Brain microvascular endothelial cell (primary cell): Measurements from ENCODE around the gene ZNF284.

ENCODE experiments used
- DNase-seq: peaks from one replicate; pipeline ENCODE4 v3.0.0-alpha.2; 2020
- H3K27ac ChIP-seq: fragments of 250-450 bp; sonication (Bioruptor Pico); 2 replicates; pipeline ENCODE4 v1.5.1; 2020; ENCODE audit warnings: mild to moderate bottlenecking, moderate library complexity
- H3K27me3 ChIP-seq: fragments of 250-450 bp; sonication (Bioruptor Pico); replicated peaks from 2 replicates; pipeline ENCODE4 v1.5.1; 2020; ENCODE audit warnings: mild to moderate bottlenecking
- H3K36me3 ChIP-seq: fragments of 250-450 bp; sonication (Bioruptor Pico); replicated peaks from 2 replicates; pipeline ENCODE4 v1.5.1; 2020; ENCODE audit warnings: mild to moderate bottlenecking
- H3K4me3 ChIP-seq: 2 replicates; pipeline ENCODE4 v1.5.1; 2011; ENCODE audit warnings: low read depth, mild to moderate bottlenecking, control low read depth, low read length, moderate library complexity
- CTCF ChIP-seq: IDR thresholded peaks from 2 replicates; pipeline ENCODE4 v1.5.1; 2011; ENCODE audit warnings: low read depth, mild to moderate bottlenecking, moderate library complexity, low read length, control low read depth, inconsistent platforms; ENCODE audit errors: missing control alignments
- in situ Hi-C: cut with HindIII; loops from 2 replicates; pipeline ENCODE4 v1.10.0; 2017; ENCODE audit warnings: low sequenced_read_pairs, low pct_ligation_motif_present

Gene ZNF284

DNA sequence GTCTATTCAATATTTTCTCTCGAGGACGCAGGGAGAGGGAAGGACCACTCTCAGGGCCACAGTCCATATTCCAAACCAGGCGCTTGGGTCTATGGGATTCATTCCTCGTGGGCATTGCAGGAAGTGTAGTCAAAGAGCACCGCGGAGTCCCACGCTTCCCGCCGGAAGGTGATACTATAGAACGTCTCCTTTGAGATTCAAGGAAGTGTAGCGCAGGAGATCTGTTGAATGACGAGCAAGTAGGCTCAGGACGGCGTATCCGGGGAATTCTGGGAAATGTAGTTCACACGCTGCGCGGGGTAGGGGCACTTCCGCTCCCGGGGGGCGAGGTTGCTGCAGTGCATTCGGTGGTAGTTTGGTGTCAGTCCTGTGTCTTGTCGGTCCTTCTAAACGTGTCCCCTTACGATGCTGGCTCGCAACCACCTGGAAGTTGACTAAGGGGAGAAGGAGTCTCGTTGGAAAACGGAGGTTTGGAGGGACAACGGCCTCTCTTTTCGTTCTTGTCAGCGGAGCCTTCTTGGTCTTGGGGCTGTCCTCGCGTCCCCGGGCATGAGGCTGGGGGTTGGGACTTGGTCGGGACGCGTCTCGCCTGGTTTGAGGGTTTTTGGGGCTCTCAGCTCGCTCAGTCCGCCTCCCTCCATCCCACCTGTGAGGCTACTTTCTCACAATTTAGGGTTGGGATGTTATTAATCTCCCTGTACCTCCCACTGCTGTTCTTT lies at the start of gene ZNF284:
TSS of gene ZNF284 (plus strand) at position 336 of the 719 bp plus-strand sequence. CDS start 4,231 bp downstream, outside the sequence.
- H3K27ac ChIP-seq, result no peak within 1 kb of the TSS
- in situ Hi-C loops, result no loop called here
- DNase-seq, result peak; percentile 87
- peaks cover 4% of the 10 kb centered on the region for H3K36me3 ChIP-seq
- no peaks in the 10 kb centered on the region for H3K27me3 ChIP-seq
- peak within 1 kb of the TSS; percentile 81 for H3K4me3 ChIP-seq
- no peak for TF ChIP-seq CTCF

DNA sequence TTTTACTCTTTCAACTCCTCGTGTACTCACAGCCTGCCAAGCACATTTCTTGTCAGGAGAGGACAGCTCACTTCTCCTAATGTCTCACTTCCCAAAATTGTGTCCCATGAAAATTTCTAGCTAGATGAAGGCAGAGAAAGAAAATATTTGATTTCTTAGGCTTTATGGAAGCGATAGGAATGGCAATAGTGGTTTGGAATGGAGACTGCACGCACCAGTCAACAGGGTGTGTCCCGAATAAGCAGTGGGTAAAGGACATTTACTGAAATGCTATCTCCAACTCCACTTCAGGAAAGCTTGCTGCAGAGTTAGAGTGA lies 47.1 kb upstream of the ZNF284 start:
- Histone ChIP-seq H3K4me3 (peak overlapping the region; percentile 92), H3K36me3 (peaks cover 22% of the 10 kb centered on the region), H3K27ac (no peak overlapping the region), H3K27me3 (no peaks in the 10 kb centered on the region)
- TF ChIP-seq CTCF, result no peak
- DNase-seq, result no peak
- in situ Hi-C loops, result no loop called here

DNA sequence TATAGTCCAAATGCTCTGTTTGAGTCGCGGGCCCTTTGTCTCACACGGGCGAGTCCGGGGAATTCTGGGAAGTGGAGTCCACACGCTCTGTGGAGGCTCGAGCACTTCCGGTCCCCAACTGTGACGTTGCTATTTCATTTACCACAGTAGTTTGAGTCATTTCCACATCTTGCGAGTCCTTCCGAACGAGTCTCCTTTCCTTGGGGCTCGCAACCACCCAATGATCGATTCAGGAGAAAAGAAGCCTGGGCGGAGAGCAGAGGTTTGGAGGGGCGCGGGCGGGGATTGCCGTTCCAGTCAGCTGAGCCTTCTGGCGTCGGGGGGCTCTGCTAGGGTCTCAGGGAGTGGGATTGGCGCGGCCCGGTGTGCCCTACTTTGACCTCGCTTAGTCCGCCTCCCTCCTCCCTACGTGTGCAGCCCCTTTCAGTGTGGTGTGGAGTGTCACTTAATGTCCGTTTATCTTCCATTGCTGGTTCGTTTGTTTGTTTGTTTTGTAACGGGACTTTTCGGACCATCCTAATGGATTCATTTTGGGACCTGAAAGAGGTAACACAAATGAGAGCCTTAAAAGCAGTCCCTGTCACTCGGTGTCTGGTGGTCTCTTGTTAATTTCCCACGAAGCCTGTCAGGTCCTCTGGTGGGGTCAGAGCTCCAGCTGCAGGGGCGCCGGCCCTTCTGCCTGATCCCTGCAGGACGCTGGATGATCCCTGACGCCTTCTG lies 46.6 kb upstream of the ZNF284 start, which contains the start of gene ZNF222:
TSS of gene ZNF222 (plus strand) at position 163 of the 720 bp plus-strand sequence. CDS start at position 221, 58 bp downstream.
- no peak for TF ChIP-seq CTCF
- no peaks in the 10 kb centered on the region for H3K27me3 ChIP-seq
- peak within 1 kb of the TSS; percentile 92 for H3K4me3 ChIP-seq
- peaks cover 26% of the 10 kb centered on the region for H3K36me3 ChIP-seq
- in situ Hi-C loops, result no loop called here
- peak within 1 kb of the TSS; percentile 30 for H3K27ac ChIP-seq
- peak; percentile 92 for DNase-seq

DNA sequence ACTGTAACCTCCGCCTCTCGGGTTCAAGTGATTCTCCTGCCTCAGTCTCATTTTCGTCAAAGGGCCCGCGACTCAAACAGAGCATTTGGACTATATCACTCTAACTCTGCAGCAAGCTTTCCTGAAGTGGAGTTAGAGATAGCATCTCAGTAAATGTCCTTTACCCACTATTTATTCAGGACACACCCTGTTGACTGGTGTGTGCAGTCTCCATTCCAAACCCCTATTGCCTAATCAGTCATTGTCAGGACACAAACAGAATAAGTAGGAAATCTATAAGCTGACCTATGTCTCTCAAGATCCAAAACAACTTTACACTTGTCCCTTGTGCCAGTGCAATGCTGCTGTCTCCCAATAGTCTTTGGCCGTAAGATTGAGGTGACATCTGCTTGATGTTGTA lies 45.3 kb upstream of the ZNF284 start:
- Histone ChIP-seq H3K27ac (no peak overlapping the region), H3K4me3 (no peak overlapping the region), H3K36me3 (peaks cover 36% of the 10 kb centered on the region), H3K27me3 (no peaks in the 10 kb centered on the region)
- no peak for TF ChIP-seq CTCF
- in situ Hi-C loops, result no loop called here
- DNase-seq, result no peak

GRCh38 chr19:44032001-44032610 lies 39.9 kb upstream of the ZNF284 start:
- in situ Hi-C loops, result no loop called here
- DNase-seq, result no peak
- no peak overlapping the region for H3K4me3 ChIP-seq
- no peak overlapping the region for H3K27ac ChIP-seq
- no peak for TF ChIP-seq CTCF
- H3K27me3 ChIP-seq, result no peaks in the 10 kb centered on the region
- H3K36me3 ChIP-seq, result peaks cover 46% of the 10 kb centered on the region
